Endothelial cell of umbilical vein (primary cell): ENCODE data around the gene MTMR3. TPM values are rescaled to one million over a fixed set of nuclear protein-coding genes. Genes with fewer than 3 reads are reported as not detected.

Experiments used
- BruUV-seq: library from RNA; stranded (reverse); fragments of 400-500 nt; replicated peaks from 2 replicates; lab custom pipeline; 2021; lab: Mats Ljungman, UMichigan
- CTCF ChIA-PET: fragments of 300-600, 350-600 bp; sonication (Branson Sonifier 250); formaldehyde crosslinking; loops from one replicate; lab custom pipeline; 2021; ENCODE audit warnings: antibody characterized with exemption, inconsistent platforms; lab: Charles Lee
- POLR2A ChIA-PET: fragments of 300-600, 350-600 bp; sonication (Branson Sonifier 250); formaldehyde crosslinking; loops from one replicate; lab custom pipeline; 2021; ENCODE audit warnings: antibody characterized with exemption, inconsistent platforms; lab: Charles Lee
- DNase-seq: peaks from one replicate; pipeline ENCODE4 v3.0.0-alpha.2; 2011; ENCODE audit warnings: low read depth, low spot score
- FAIRE-seq: peaks from 2 replicates; lab custom pipeline; 2011; peaks lifted over from hg19 to GRCh38; lab: Jason Lieb, UNC
- H2AFZ ChIP-seq: 2 replicates; pipeline ENCODE4 v1.6.0; 2012; ENCODE audit warnings: low read depth, low read length, control low read depth, inconsistent platforms
- H3K27ac ChIP-seq: 2 replicates; pipeline ENCODE4 v1.5.1; 2011; ENCODE audit warnings: low read depth, mild to moderate bottlenecking, control low read depth, low read length, moderate library complexity; ENCODE audit not compliant: insufficient read depth
- H3K27me3 ChIP-seq, 2 experiments: 2 replicates each; pipeline versions ENCODE4 v1.6.0 to v1.6.1; 2011; ENCODE audit warnings: low read length in 2 of 2, mixed read lengths in 1 of 2; ENCODE audit not compliant: control insufficient read depth in 2 of 2, insufficient read depth in 2 of 2
- H3K36me3 ChIP-seq, 2 experiments: 2 replicates in 1 of 2; 3 replicates in 1 of 2; pipeline ENCODE4 v1.5.1; 2011; ENCODE audit warnings: low read length in 2 of 2, mild to moderate bottlenecking in 1 of 2, moderate library complexity in 1 of 2; ENCODE audit not compliant: control insufficient read depth in 2 of 2, insufficient read depth in 2 of 2; ENCODE audit errors: extremely low read depth in 1 of 2
- H3K4me1 ChIP-seq: 3 replicates; pipeline ENCODE4 v1.5.1; 2011; ENCODE audit warnings: mild to moderate bottlenecking, low read length; ENCODE audit not compliant: control insufficient read depth, insufficient read depth; ENCODE audit errors: extremely low read depth
- H3K4me2 ChIP-seq: 2 replicates; pipeline ENCODE4 v1.6.1; 2011; ENCODE audit warnings: low read length, control low read depth, mixed read lengths; ENCODE audit not compliant: insufficient read depth
- H3K4me3 ChIP-seq, 3 experiments: fragments of 200-600 bp in 1 of 3; sonication (generic), shearing (Covaris generic) in 1 of 3; replicated peaks in 1 of 3; 2 replicates each; pipeline ENCODE4 v1.5.1; 2011 to 2016; ENCODE audit warnings: control low read depth in 3 of 3, low read length in 3 of 3, mild to moderate bottlenecking in 2 of 3, inconsistent platforms in 1 of 3, low read depth in 1 of 3, moderate library complexity in 1 of 3; ENCODE audit not compliant: insufficient read depth in 1 of 3
- H3K79me2 ChIP-seq: 2 replicates; pipeline ENCODE4 v1.6.0; 2012; ENCODE audit warnings: low read length, inconsistent platforms; ENCODE audit not compliant: control insufficient read depth, insufficient read depth
- H3K9ac ChIP-seq: replicated peaks from 2 replicates; pipeline ENCODE3; 2011; ENCODE audit warnings: low read length, control low read depth; ENCODE audit not compliant: insufficient read depth; ENCODE audit errors: extremely low read depth
- H3K9me1 ChIP-seq: replicated peaks from 3 replicates; pipeline ENCODE4 v1.6.0; 2011; ENCODE audit warnings: mild to moderate bottlenecking, low read length; ENCODE audit not compliant: control insufficient read depth, insufficient read depth; ENCODE audit errors: extremely low read depth
- H3K9me3 ChIP-seq: replicated peaks from 2 replicates; pipeline ENCODE4 v1.5.1; 2012; ENCODE audit warnings: low read length, inconsistent platforms; ENCODE audit not compliant: control insufficient read depth, insufficient read depth
- H4K20me1 ChIP-seq: replicated peaks from 2 replicates; pipeline ENCODE3; 2011; ENCODE audit warnings: mild to moderate bottlenecking, low read length; ENCODE audit not compliant: control insufficient read depth, insufficient read depth; ENCODE audit errors: extremely low read depth
- EZH2 ChIP-seq: IDR thresholded peaks from 2 replicates; pipeline ENCODE4 v1.6.1; 2012; ENCODE audit warnings: borderline replicate concordance, low read depth, mild to moderate bottlenecking, moderate library complexity, low read length, inconsistent platforms; ENCODE audit not compliant: severe bottlenecking
- FOS ChIP-seq: IDR thresholded peaks from 2 replicates; pipeline ENCODE4 v1.6.1; 2011; ENCODE audit warnings: mild to moderate bottlenecking, low read length, moderate library complexity, borderline replicate concordance; ENCODE audit not compliant: insufficient read depth
- GATA2 ChIP-seq: IDR thresholded peaks from 2 replicates; pipeline ENCODE4 v1.7.0; 2011; ENCODE audit warnings: low read depth, mild to moderate bottlenecking, moderate library complexity, mixed read lengths, low read length; ENCODE audit not compliant: insufficient read length, insufficient read depth
- JUN ChIP-seq: IDR thresholded peaks from 2 replicates; pipeline ENCODE4 v1.6.1; 2011; ENCODE audit warnings: borderline replicate concordance, low read depth; ENCODE audit not compliant: insufficient read length, insufficient read depth
- MAX ChIP-seq: IDR thresholded peaks from 2 replicates; pipeline ENCODE4 v1.6.1; 2011; ENCODE audit not compliant: insufficient read depth, insufficient read length
- MYC ChIP-seq: IDR thresholded peaks from one replicate; pipeline ENCODE4 v1.6.1; 2011; ENCODE audit warnings: mild to moderate bottlenecking, low read depth, low read length
- POLR2A ChIP-seq: IDR thresholded peaks from 2 replicates; pipeline ENCODE4 v1.6.1; 2012; ENCODE audit warnings: low read depth, mild to moderate bottlenecking, control low read depth, low read length
- POLR2AphosphoS5 ChIP-seq: IDR thresholded peaks from 2 replicates; pipeline ENCODE4 v1.6.1; 2012; ENCODE audit warnings: low read depth, mild to moderate bottlenecking, control low read depth, low read length, moderate library complexity; ENCODE audit not compliant: insufficient read depth
- dilution Hi-C: fragments of 300-500 bp; cut with MboI; formaldehyde crosslinking; loops from one replicate; pipeline ENCODE4 v1.15.0; 2019; ENCODE audit warnings: low sequenced_read_pairs; ENCODE audit not compliant: extremely low pct_ligation_motif_present
- intact Hi-C: fragments of 100-400 bp; cut with micrococcal nuclease; formaldehyde crosslinking; loops from one replicate; pipeline ENCODE4 v1.10.0; 2022
- polyA plus RNA-seq, 4 experiments: library from polyadenylated mRNA; depleted of rRNA in 3 of 4; stranded (reverse) in 3 of 4; unstranded in 1 of 4; fragments of >200 nt; gene quantifications; 2 replicates each; pipeline versions ENCODE4 v1.2.1 to v1.2.3, GENCODE V29; 2011 to 2012; ENCODE audit warnings: missing spikeins in 1 of 4
- total RNA-seq: library from RNA; stranded (reverse); gene quantifications from 2 replicates; pipeline ENCODE4 v1.2.3, GENCODE V29; 2021
- TF ChIP-seq, protein P1 (sequence below), 2 donors: IDR thresholded peaks; 1 replicate in 1 of 2; 2 replicates in 1 of 2; pipeline ENCODE4 v1.5.1; 2011; ENCODE audit warnings: low read length in 2 of 2, mild to moderate bottlenecking in 2 of 2, moderate library complexity in 2 of 2, control low read depth in 1 of 2, inconsistent platforms in 1 of 2, low read depth in 1 of 2; ENCODE audit not compliant: insufficient read depth in 1 of 2; ENCODE audit errors: extremely low read depth in 1 of 2

MTMR3 gene
- total and polyA plus RNA-seq, 2 donors (not counting 3 experiments of a cell fraction or from before 2014, with no cell fraction given) = 30.1 to 36.5 TPM

- Histone ChIP-seq H3K9me3 (no peaks in the 10 kb centered on the region), H3K4me3 (no peak overlapping the region), H4K20me1 (no peaks in the 10 kb centered on the region), H3K36me3 (peaks cover 2 to 3% of the 10 kb centered on the region in 2 experiments), H3K4me1 (peaks cover 7% of the 10 kb centered on the region), H3K27ac (no peak overlapping the region), H3K27me3 (no peaks in the 10 kb centered on the region), H3K4me2 (no peak overlapping the region), H2AFZ (no peak overlapping the region), H3K9me1 (no peaks in the 10 kb centered on the region), H3K9ac (no peak overlapping the region), H3K79me2 (no peaks in the 10 kb centered on the region)
- CTCF ChIA-PET = interaction anchor here (1.3 kb wide), 1 partner anchor 311 kb away, joined by 3 read pairs; no protein-coding TSS in a partner anchor
- dilution Hi-C loops (no loop called here), intact Hi-C loops (no loop called here)
- FAIRE-seq (no peak), DNase-seq (no peak)
- POLR2A ChIA-PET = no interaction called here
- no TSS peak for BruUV-seq
- TF ChIP-seq MAX (no peak), POLR2A (no peak), MYC (no peak), GATA2 (no peak), EZH2 (no peak), FOS (no peak), JUN (no peak), POLR2AphosphoS5 (no peak)
- TF ChIP-seq, protein P1, sequence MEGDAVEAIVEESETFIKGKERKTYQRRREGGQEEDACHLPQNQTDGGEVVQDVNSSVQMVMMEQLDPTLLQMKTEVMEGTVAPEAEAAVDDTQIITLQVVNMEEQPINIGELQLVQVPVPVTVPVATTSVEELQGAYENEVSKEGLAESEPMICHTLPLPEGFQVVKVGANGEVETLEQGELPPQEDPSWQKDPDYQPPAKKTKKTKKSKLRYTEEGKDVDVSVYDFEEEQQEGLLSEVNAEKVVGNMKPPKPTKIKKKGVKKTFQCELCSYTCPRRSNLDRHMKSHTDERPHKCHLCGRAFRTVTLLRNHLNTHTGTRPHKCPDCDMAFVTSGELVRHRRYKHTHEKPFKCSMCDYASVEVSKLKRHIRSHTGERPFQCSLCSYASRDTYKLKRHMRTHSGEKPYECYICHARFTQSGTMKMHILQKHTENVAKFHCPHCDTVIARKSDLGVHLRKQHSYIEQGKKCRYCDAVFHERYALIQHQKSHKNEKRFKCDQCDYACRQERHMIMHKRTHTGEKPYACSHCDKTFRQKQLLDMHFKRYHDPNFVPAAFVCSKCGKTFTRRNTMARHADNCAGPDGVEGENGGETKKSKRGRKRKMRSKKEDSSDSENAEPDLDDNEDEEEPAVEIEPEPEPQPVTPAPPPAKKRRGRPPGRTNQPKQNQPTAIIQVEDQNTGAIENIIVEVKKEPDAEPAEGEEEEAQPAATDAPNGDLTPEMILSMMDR (IDR thresholded peaks at IDR 0.05; ENCODE audit: extremely low read depth in 1 of 2, insufficient read depth in 1 of 2, low read depth in 1 of 2, low read length in 2 of 2) = no peak
These were observed 117.6 kb downstream of the MTMR3 start for GRCh38 chr22:30000566-30000965.
